NCI-H2107 treated with DMSO at 0.1 percent for 48 hours (cell line): ENCODE data around the gene LRRTM4.

Experiments
- DNase-seq: peaks from one replicate; lab custom pipeline; 2025; ENCODE audit not compliant: unreplicated experiment; lab: John Stamatoyannopoulos, UW

LRRTM4 gene

GRCh38 chr2:77479395-77479794 is 42.8 kb downstream of the LRRTM4 start:
- no peak for DNase-seq

GRCh38 chr2:77470096-77470495 is 52.1 kb downstream of the LRRTM4 start:
- no peak for DNase-seq

- no peak for DNase-seq
Measured at GRCh38 chr2:77469106-77469505, 53.1 kb downstream of the LRRTM4 start.

GRCh38 chr2:77459840-77460239 is 62.3 kb downstream of the LRRTM4 start:
- no peak for DNase-seq

DNA sequence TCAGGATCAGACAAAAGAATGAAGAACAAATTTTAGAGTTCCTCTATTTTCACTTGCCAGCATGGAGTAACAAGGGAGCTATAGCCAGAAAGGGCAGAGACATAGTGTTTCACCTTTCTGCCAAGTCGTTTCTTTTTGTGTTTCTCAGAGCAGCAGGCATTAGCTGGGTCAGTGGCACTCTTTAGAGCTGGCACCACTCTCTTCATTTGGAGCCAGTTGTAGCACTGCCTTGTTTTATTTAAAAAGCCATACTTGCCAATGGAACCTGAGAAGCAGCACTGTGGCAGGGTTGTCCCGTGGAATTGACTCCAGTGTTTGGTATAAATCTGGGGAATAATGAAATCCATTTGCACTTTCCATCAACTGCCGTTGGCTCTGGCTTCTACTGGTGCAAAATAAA is 64.0 kb downstream of the LRRTM4 start:
- DNase-seq = no peak

DNA sequence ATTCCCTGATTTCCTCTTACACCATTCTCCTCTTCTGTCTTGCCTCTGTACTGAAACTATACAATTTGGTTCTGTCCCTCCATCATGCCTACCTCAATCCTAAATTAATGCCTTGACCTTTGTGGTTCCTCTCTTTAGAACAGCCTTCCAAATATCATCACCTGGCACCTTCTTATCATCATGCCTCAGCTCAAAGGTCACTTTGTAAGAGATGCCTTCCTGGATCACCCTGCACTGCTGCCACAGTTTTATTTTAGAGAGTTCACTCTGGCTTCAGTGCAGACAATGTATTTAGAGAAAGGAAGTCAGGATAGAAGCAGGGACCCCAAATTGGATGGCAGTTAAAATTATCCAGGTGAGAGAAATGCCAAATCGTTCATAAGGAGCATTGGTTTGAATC is 64.5 kb downstream of the LRRTM4 start:
- no peak for DNase-seq

GRCh38 chr2:77443076-77443475 is 79.1 kb downstream of the LRRTM4 start:
- DNase-seq = no peak

DNA sequence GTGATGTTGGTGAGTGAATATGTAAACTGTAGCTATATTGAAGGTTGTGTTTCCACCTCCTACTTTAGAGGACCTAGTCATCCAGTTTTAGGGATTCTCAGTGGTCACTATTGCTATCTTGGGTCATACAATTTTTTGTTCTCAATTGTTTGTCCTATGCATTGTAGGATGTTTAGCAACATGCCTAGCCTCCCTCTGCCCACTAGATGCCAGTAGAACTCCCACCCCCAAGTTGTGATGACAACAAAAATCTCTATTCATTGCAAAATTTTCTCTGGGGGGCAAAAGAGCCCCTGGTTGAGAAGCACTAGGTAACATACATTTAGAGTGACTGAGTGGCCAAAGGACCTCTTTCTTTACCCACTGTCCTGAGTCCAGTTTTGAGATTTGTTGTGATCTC is 87.3 kb downstream of the LRRTM4 start:
- DNase-seq = no peak

DNA sequence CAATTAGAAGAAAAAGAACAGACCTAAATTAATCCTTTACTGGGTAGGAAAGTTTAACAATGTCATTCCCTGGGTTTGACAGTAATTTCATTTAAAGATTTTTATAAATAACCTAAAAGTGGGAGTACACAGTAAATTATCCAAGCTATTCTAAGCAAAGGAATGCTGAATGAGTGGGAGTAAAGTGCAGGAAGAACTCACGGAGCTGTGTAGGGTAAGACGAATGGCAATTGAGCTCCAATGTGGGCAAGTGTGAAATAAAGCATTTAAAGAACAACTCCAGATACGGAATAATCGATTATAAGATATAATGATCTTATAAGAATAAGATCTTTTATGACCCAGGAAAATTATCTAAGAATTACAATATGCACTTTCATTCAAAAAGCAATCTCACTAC is 93.2 kb downstream of the LRRTM4 start:
- no peak for DNase-seq

- no peak for DNase-seq
Measured at GRCh38 chr2:77421971-77422370, 100.2 kb downstream of the LRRTM4 start.

- no peak for DNase-seq
Measured at GRCh38 chr2:77418537-77418936, 103.6 kb downstream of the LRRTM4 start.

- no peak for DNase-seq
Measured at GRCh38 chr2:77404189-77404588, 118.0 kb downstream of the LRRTM4 start.

- DNase-seq = no peak
Measured at GRCh38 chr2:77398970-77399600, 123.1 kb downstream of the LRRTM4 start.

GRCh38 chr2:77397763-77398162 is 124.4 kb downstream of the LRRTM4 start:
- no peak for DNase-seq

- no peak for DNase-seq
Measured at GRCh38 chr2:77395011-77395410, 127.2 kb downstream of the LRRTM4 start.

GRCh38 chr2:77391119-77391518 is 131.1 kb downstream of the LRRTM4 start:
- no peak for DNase-seq

DNA sequence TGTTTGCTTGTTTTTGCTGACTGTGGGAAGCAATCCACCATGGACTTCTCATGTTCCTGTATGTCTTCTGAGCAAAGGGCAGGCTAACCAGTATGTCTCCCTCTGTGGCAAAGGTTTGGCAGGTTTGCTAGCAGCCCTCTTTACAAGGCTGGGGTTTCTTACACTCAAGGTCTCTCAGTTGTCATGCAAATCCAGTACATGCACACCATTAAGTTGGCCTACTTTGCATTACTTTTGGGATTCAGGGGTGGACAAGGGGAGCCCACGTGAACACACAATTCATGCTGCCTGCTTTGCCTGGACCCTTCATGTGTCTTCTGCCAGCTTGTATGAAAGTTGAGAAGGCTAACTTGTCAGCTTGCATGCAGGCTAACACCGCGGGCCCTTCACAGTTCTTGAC is 134.9 kb downstream of the LRRTM4 start:
- no peak for DNase-seq

GRCh38 chr2:77372636-77373035 is 149.5 kb downstream of the LRRTM4 start:
- no peak for DNase-seq

DNA sequence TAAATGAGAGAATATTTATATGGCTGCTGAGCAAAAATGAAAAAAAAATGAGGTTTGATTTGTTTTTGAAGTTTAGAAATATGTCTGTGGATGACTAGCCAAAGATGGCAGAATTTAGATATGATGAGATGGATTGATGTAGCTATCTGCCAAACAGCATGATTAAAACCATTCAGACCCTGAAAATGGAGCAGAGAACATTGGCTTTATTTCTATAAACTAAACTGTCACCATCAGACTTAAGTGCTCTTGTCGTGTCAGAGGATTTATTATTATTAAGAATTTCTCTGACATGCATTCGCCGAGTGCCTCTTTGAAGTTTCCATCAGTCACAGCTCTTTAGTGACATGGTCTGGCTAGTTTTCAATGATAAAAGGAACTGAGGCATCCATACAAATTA is 151.7 kb downstream of the LRRTM4 start:
- DNase-seq = no peak

GRCh38 chr2:77363277-77363676 is 158.9 kb downstream of the LRRTM4 start:
- no peak for DNase-seq

- no peak for DNase-seq
Measured at GRCh38 chr2:77348821-77349220, 173.4 kb downstream of the LRRTM4 start.

DNA sequence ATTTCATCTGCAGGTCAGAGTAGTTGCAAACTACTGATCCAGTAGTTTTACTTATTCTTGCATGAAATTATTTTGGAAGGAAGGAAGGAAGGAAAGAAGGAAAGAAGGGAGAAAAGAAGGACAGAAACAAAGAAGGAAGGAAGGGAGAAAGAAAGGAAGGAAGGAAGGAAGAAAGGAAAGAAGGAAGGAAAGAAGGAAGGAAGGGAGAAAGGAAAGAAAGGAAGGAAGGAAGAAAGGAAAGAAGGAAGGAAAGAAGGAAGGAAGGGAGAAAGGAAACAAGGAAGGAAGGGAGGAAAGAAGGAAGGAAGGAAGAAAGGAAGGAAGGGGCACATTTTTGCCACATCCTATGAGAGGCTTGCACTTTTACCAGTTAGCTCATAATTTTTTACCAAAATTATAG is 186.2 kb downstream of the LRRTM4 start:
- DNase-seq = no peak

GRCh38 chr2:77328134-77328931 is 193.8 kb downstream of the LRRTM4 start:
- no peak for DNase-seq
